ENCODE results near the gene DHX58.

DHX58 gene

DNA sequence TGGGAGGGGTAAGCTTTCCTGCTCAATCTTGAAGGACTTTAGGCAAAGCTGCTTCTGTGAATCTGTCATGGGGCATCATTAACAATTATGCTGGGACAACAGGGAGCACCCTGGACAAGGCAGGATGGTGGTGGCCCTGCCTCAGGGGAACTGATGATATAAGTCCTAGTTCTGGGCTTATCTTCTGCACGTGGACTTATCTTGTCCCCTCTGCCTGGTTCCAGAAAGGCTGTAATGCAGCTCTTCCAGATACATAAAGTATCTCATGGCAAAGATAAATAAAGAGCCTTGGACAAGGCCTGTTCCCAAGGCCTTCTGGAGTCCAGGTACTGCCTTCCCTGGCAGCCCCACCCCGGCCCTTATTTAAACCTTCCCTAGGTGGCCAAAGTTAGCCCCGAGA is 8.2 kb downstream of the DHX58 start:
- Histone ChIP-seq H3F3A (ENCODE audit: insufficient read depth, low read length) (no peaks in the 10 kb centered on the region), H3K27me3 (replicated peaks; ENCODE audit: insufficient read depth, low read length) (no peaks in the 10 kb centered on the region), H3K79me2 (ENCODE audit: low read length) (no peaks in the 10 kb centered on the region), H3K4me1 (ENCODE audit: low read length) (0 out of 2 replicates have a peak, but pooled peaks cover 3% of the 10 kb centered on the region), H3K4me3 (ENCODE audit: low read length) (no peak overlapping the region), H3K9me3 (replicated peaks; ENCODE audit: insufficient read depth, low read length) (no peaks in the 10 kb centered on the region), H3K36me3 (replicated peaks; ENCODE audit: insufficient read depth, low read length) (no peaks in the 10 kb centered on the region), H2AFZ (ENCODE audit: low read length) (no peak overlapping the region), H4K20me1 (ENCODE audit: insufficient read depth, low read length) (no peaks in the 10 kb centered on the region), H3K9ac (ENCODE audit: low read length) (no peak overlapping the region), H3K9me2 (replicated peaks; ENCODE audit: insufficient read depth, low read length) (no peaks in the 10 kb centered on the region), H3K27ac (ENCODE audit: low read length) (no peak overlapping the region), H3K4me2 (ENCODE audit: low read depth, low read length) (no peak overlapping the region)
- DNase-seq, result no peak
- TF ChIP-seq EZH2phosphoT487 (IDR thresholded peaks at IDR 0.05; ENCODE audit: low read length) (no peak), EZH2 (optimal IDR thresholded peaks at IDR 0.05; ENCODE audit: low read depth, low read length) (no peak)
- TF ChIP-seq, protein P1, sequence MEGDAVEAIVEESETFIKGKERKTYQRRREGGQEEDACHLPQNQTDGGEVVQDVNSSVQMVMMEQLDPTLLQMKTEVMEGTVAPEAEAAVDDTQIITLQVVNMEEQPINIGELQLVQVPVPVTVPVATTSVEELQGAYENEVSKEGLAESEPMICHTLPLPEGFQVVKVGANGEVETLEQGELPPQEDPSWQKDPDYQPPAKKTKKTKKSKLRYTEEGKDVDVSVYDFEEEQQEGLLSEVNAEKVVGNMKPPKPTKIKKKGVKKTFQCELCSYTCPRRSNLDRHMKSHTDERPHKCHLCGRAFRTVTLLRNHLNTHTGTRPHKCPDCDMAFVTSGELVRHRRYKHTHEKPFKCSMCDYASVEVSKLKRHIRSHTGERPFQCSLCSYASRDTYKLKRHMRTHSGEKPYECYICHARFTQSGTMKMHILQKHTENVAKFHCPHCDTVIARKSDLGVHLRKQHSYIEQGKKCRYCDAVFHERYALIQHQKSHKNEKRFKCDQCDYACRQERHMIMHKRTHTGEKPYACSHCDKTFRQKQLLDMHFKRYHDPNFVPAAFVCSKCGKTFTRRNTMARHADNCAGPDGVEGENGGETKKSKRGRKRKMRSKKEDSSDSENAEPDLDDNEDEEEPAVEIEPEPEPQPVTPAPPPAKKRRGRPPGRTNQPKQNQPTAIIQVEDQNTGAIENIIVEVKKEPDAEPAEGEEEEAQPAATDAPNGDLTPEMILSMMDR (IDR thresholded peaks at IDR 0.05; ENCODE audit: low read length), result no peak

DNA sequence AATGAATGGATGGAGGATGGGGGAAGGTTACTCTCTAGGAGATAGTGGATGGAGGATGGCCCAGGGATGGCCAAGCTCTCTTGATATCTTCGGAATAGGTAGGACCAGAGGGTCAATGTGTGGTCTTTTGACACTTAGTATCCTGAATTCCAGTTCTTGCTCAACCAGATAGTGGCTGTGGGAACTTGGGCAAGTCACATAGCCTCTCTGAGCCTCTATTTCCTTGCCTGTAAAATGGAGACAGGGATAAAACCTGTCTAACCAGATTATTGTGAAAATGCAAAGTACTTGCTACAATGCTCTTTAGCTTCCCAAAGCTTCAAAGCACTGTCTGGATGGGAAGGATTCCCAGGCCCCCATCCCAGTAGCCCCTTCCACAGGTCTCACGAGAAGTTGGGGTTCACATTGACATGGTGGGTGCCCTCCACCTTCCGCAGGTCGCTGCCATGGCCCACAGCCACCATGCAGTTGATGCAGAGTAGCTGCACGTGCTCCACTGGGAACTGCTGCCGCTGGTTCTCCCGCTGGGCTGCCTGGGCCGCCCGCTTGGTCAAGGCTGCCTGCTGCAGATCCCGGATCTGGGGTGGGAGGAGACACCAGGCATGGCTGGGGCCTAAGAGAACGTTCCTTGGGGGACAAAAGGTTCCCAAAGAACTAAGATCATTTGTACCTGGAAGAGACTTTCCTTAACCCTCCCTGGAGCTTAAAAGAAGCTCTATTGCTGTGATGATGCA is 9.1 kb downstream of the DHX58 start:
- no peaks in the 10 kb centered on the region for H3K36me3 ChIP-seq (replicated peaks; ENCODE audit: insufficient read depth, low read length)
- H3K27ac ChIP-seq (ENCODE audit: low read length), result no peak overlapping the region
- H4K20me1 ChIP-seq (ENCODE audit: insufficient read depth, low read length), result no peaks in the 10 kb centered on the region
- TF ChIP-seq, protein P1 (IDR thresholded peaks at IDR 0.05; ENCODE audit: low read length), result no peak
- no peak for TF ChIP-seq EZH2 (optimal IDR thresholded peaks at IDR 0.05; ENCODE audit: low read depth, low read length)
- TF ChIP-seq EZH2phosphoT487 (IDR thresholded peaks at IDR 0.05; ENCODE audit: low read length), result no peak
- H3K27me3 ChIP-seq (replicated peaks; ENCODE audit: insufficient read depth, low read length), result no peaks in the 10 kb centered on the region
- 0 out of 2 replicates have a peak, but pooled peaks cover 3% of the 10 kb centered on the region for H3K4me1 ChIP-seq (ENCODE audit: low read length)
- H3F3A ChIP-seq (ENCODE audit: insufficient read depth, low read length), result no peaks in the 10 kb centered on the region
- H3K4me3 ChIP-seq (ENCODE audit: low read length), result no peak overlapping the region
- no peaks in the 10 kb centered on the region for H3K9me3 ChIP-seq (replicated peaks; ENCODE audit: insufficient read depth, low read length)
- no peak overlapping the region for H3K9ac ChIP-seq (ENCODE audit: low read length)
- H3K79me2 ChIP-seq (ENCODE audit: low read length), result no peaks in the 10 kb centered on the region
- no peak overlapping the region for H3K4me2 ChIP-seq (ENCODE audit: low read depth, low read length)
- H3K9me2 ChIP-seq (replicated peaks; ENCODE audit: insufficient read depth, low read length), result no peaks in the 10 kb centered on the region
- no peak for DNase-seq
- no peak overlapping the region for H2AFZ ChIP-seq (ENCODE audit: low read length)

DNA sequence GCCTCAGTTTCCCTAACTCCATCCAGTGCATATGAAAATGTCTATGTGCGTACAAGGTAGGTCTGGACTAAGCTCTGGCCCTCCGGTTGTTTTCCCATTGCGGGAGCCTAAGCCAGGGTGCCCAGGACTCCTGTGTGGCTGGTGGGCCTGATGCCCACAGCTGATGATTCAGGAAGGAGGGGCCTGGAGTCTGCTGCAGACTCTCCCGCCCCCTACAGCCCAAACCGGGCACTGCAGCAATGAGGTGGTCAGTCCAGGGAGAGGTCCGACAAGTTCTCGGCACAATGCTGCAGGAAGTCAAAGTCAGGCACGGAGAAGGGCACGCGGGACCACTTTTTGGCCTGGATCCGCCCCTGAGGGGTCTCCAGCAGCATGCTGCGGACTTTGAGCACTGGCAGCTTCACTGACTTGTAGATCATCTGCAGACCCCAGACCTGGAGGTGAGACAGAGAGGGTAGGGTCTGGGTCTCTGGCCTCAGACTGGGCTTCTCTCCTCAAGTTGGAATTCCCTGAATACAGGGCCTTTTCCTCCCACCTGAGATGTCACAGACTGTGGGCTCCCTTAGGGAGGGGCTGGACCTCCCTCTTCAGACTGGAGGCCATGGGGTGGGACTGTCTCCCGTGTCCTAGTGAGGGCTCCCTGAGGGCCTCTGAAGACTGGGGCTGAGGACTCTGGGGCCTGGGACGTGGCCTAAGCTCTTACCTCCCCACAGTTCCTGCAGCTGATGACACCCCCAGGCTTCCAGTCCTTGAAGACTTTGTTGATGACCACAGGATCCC is 10.8 kb downstream of the DHX58 start:
- Histone ChIP-seq H3K9me2 (replicated peaks; ENCODE audit: insufficient read depth, low read length) (no peaks in the 10 kb centered on the region), H3K4me3 (ENCODE audit: low read length) (no peak overlapping the region), H3K4me1 (ENCODE audit: low read length) (no peaks in the 10 kb centered on the region; the same call in 1 of the 2 replicates), H3K27me3 (replicated peaks; ENCODE audit: insufficient read depth, low read length) (peaks cover 13% of the 10 kb centered on the region), H3K27ac (ENCODE audit: low read length) (no peak overlapping the region), H3F3A (ENCODE audit: insufficient read depth, low read length) (no peaks in the 10 kb centered on the region), H4K20me1 (ENCODE audit: insufficient read depth, low read length) (no peaks in the 10 kb centered on the region), H3K9ac (ENCODE audit: low read length) (no peak overlapping the region), H3K9me3 (replicated peaks; ENCODE audit: insufficient read depth, low read length) (no peaks in the 10 kb centered on the region), H2AFZ (ENCODE audit: low read length) (peak overlapping the region; percentile 47; the same call in 1 of the 2 replicates), H3K36me3 (replicated peaks; ENCODE audit: insufficient read depth, low read length) (no peaks in the 10 kb centered on the region), H3K4me2 (ENCODE audit: low read depth, low read length) (peak overlapping the region; percentile 28; the same call in 1 of the 2 replicates), H3K79me2 (ENCODE audit: low read length) (no peaks in the 10 kb centered on the region)
- peak; percentile 48 for DNase-seq
- TF ChIP-seq, protein P1 (IDR thresholded peaks at IDR 0.05; ENCODE audit: low read length), result peak; percentile 98
- no peak for TF ChIP-seq EZH2phosphoT487 (IDR thresholded peaks at IDR 0.05; ENCODE audit: low read length)
